Measurements from ENCODE around the gene RHBDL1.

DNA sequence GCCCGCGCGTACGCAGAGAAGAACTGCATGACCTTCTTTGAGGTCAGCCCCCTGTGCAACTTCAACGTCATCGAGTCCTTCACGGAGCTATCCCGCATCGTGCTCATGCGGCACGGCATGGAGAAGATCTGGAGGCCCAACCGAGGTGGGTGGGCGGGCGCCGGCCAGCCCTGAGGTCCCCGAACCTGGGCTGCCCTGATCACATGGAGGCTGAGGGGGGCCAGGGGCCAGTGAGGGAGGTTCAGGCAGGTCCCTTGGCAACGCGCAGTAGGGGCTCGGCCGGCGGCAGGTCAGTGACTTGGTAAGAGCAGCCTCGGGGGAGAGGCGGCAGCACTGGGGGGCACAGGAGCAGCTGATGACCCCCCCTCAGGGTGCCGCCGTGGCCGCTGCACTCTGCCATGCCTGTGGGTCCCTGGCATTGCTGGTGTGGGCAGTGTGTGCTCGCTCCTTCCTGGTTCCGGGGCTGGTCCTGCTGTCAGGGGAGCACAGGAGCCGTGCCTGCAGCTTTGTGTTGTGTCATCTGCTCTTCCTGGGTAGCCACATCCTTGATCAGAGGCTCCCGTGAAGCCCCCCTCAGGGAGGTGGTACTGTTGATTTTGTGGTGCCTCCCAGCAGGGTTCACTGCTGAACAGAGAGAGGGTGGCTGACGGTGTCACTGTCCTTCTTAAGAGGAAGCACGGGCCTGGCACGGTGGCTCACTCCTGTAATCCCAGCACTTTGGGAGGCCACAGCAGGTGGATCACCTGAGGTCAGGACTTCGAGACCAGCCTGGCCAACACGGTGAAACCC lies 49.3 kb upstream of the RHBDL1 start:
- TF ChIP-seq TAF1 (IDR thresholded peaks at IDR 0.05; ENCODE audit: borderline replicate concordance, insufficient read depth, low read length) (no peak), SIN3A (IDR thresholded peaks at IDR 0.05; ENCODE audit: borderline replicate concordance, insufficient read depth, low read length) (no peak), POLR2AphosphoS5 (IDR thresholded peaks at IDR 0.05; ENCODE audit: low read depth, low read length) (no peak)
- TF ChIP-seq, protein P1, sequence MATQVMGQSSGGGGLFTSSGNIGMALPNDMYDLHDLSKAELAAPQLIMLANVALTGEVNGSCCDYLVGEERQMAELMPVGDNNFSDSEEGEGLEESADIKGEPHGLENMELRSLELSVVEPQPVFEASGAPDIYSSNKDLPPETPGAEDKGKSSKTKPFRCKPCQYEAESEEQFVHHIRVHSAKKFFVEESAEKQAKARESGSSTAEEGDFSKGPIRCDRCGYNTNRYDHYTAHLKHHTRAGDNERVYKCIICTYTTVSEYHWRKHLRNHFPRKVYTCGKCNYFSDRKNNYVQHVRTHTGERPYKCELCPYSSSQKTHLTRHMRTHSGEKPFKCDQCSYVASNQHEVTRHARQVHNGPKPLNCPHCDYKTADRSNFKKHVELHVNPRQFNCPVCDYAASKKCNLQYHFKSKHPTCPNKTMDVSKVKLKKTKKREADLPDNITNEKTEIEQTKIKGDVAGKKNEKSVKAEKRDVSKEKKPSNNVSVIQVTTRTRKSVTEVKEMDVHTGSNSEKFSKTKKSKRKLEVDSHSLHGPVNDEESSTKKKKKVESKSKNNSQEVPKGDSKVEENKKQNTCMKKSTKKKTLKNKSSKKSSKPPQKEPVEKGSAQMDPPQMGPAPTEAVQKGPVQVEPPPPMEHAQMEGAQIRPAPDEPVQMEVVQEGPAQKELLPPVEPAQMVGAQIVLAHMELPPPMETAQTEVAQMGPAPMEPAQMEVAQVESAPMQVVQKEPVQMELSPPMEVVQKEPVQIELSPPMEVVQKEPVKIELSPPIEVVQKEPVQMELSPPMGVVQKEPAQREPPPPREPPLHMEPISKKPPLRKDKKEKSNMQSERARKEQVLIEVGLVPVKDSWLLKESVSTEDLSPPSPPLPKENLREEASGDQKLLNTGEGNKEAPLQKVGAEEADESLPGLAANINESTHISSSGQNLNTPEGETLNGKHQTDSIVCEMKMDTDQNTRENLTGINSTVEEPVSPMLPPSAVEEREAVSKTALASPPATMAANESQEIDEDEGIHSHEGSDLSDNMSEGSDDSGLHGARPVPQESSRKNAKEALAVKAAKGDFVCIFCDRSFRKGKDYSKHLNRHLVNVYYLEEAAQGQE (IDR thresholded peaks at IDR 0.05; ENCODE audit: insufficient read depth in 1 of 2, low read depth in 2 of 2, low read length in 2 of 2): no peak

Measured in PFSK-1 (cell line).